ENCODE data around the gene SLC34A3.

SLC34A3 gene

GRCh38 chr9:137230705-137231371 is at the start of gene SLC34A3:
SLC34A3 (plus strand) TSS chr9:137230901; CDS start chr9:137231703, 802 bp downstream.
- DNase-seq (ENCODE audit: low spot score): no peak

GRCh38 chr9:137181680-137182079 is 49.0 kb upstream of the SLC34A3 start:
- no peak for DNase-seq (ENCODE audit: low spot score)

- DNase-seq (ENCODE audit: low spot score): no peak
These were observed 47.9 kb upstream of the SLC34A3 start for GRCh38 chr9:137182836-137183235.

- no peak for DNase-seq (ENCODE audit: low spot score)
These were observed 46.6 kb upstream of the SLC34A3 start for GRCh38 chr9:137183980-137184595.

GRCh38 chr9:137184881-137185660 is 45.6 kb upstream of the SLC34A3 start:
- no peak for DNase-seq (ENCODE audit: low spot score)

GRCh38 chr9:137185921-137186320 is 44.8 kb upstream of the SLC34A3 start:
- no peak for DNase-seq (ENCODE audit: low spot score)

- no peak for DNase-seq (ENCODE audit: low spot score)
These were observed 44.3 kb upstream of the SLC34A3 start for GRCh38 chr9:137186385-137186784.

GRCh38 chr9:137187386-137187785 is 43.3 kb upstream of the SLC34A3 start:
- DNase-seq (ENCODE audit: low spot score): no peak

GRCh38 chr9:137188086-137188489 is 42.6 kb upstream of the SLC34A3 start:
- DNase-seq (ENCODE audit: low spot score): no peak

GRCh38 chr9:137188490-137189296 is 42.0 kb upstream of the SLC34A3 start, which contains the start of the genes ANAPC2 and SSNA1:
ANAPC2 (minus strand) TSS chr9:137188560; CDS start chr9:137188532, 28 bp downstream.
SSNA1 (plus strand) TSS chr9:137188676; CDS start chr9:137188727, 51 bp downstream.
- DNase-seq (ENCODE audit: low spot score): peak; percentile 92

GRCh38 chr9:137189297-137190295 is 41.1 kb upstream of the SLC34A3 start:
- DNase-seq (ENCODE audit: low spot score): no peak

GRCh38 chr9:137190315-137190856 is 40.3 kb upstream of the SLC34A3 start:
- DNase-seq (ENCODE audit: low spot score): no peak

- no peak for DNase-seq (ENCODE audit: low spot score)
These were observed 39.5 kb upstream of the SLC34A3 start for GRCh38 chr9:137191245-137191644.

GRCh38 chr9:137191691-137192447 is 38.8 kb upstream of the SLC34A3 start:
- no peak for DNase-seq (ENCODE audit: low spot score)

GRCh38 chr9:137192448-137192780 is 38.3 kb upstream of the SLC34A3 start:
- DNase-seq (ENCODE audit: low spot score): no peak

- no peak for DNase-seq (ENCODE audit: low spot score)
These were observed 37.8 kb upstream of the SLC34A3 start for GRCh38 chr9:137192859-137193258.

GRCh38 chr9:137193771-137194170 is 36.9 kb upstream of the SLC34A3 start:
- no peak for DNase-seq (ENCODE audit: low spot score)

- DNase-seq (ENCODE audit: low spot score): no peak
These were observed 36.3 kb upstream of the SLC34A3 start for GRCh38 chr9:137194388-137194787.

GRCh38 chr9:137194909-137195308 is 35.8 kb upstream of the SLC34A3 start:
- no peak for DNase-seq (ENCODE audit: low spot score)

Data from CD4-positive, alpha-beta T cell treated with Interleukin-2 at 100 ng/mL for 4 hours (primary cell).